ENCODE measurements around the gene LCN15. TPM values are rescaled to one million over a fixed set of nuclear protein-coding genes. Genes with fewer than 3 reads are reported as not detected.

LCN15 gene
- total and polyA plus RNA-seq, 2 of the 13 experiments (the other 11 are each of a cell fraction or from before 2014, with no cell fraction given), result 1.3 to 53.7 TPM

- TF ChIP-seq ZNF318 (CRISPR knock-in tag; IDR thresholded peaks at IDR 0.05) (no peak), ZFP91 (CRISPR knock-in tag; IDR thresholded peaks at IDR 0.05; ENCODE audit: borderline replicate concordance) (no peak), MTF2 (CRISPR knock-in tag; IDR thresholded peaks at IDR 0.05; ENCODE audit: borderline replicate concordance) (peak; percentile 51; the same call in 1 of the 2 replicates), ZNF18 (CRISPR knock-in tag; IDR thresholded peaks at IDR 0.05; ENCODE audit: insufficient replicate concordance) (no peak), ZSCAN31 (CRISPR knock-in tag; IDR thresholded peaks at IDR 0.05; ENCODE audit: low read depth) (no peak), ZNF703 (CRISPR knock-in tag; IDR thresholded peaks at IDR 0.05; ENCODE audit: borderline replicate concordance) (no peak), ARID2 (CRISPR knock-in tag; IDR thresholded peaks at IDR 0.05; ENCODE audit: borderline replicate concordance) (no peak), ZSCAN5A (CRISPR knock-in tag; IDR thresholded peaks at IDR 0.05; ENCODE audit: borderline replicate concordance) (no peak), MIXL1 (CRISPR knock-in tag; IDR thresholded peaks at IDR 0.05) (no peak), KAT8 (CRISPR knock-in tag; IDR thresholded peaks at IDR 0.05) (peak; percentile 36; the same call in 1 of the 2 replicates), RNF2 (conservative IDR thresholded peaks at IDR 0.05; ENCODE audit: low read depth) (0 out of 2 replicates have a peak, but pooled peaks have one; percentile 45)
Measured at GRCh38 chr9:136740971-136741882, 23.1 kb downstream of the LCN15 start (continued).
